ENCODE data around the gene RBMS3.
A peak's percentile ranks its signal among the peaks of the same experiment; 100 is the strongest.

The RBMS3 gene

GRCh38 chr3:29741231-29741630 is 460.4 kb downstream of the RBMS3 start:
- DNase-seq (ENCODE audit: low spot score): no peak

DNA sequence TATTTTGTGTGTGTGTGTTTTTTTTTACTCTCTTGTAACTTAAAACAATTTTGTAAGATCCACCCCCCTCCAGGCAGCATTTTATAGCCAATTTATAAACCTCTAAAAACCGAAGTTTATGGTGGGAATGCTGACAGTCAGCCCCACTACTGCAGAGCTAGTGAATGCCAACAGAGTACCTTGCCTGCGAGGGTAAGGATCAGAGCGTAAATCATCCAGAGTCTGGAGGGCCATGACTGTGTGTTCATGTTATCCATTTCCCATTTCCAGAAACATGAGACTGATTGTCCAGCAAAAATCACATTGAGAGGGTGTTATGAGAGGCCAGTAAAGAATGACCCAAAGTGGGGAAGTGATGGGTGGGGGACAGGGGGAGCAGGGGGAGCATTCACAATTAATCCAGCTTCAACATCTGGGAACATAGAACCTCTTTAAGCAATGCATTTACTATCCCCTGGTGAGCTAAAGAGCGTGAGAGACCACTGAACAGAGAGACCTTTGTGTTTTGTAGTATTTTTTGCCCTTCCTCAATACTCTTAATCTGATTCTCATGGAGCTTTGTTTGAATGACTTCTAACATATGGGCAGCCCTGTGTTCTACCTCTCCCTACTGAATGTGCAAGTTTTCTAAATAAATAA is 464.5 kb downstream of the RBMS3 start:
- no peak for DNase-seq (ENCODE audit: low spot score)

GRCh38 chr3:29746163-29746760 is 465.4 kb downstream of the RBMS3 start:
- DNase-seq (ENCODE audit: low spot score): no peak

DNA sequence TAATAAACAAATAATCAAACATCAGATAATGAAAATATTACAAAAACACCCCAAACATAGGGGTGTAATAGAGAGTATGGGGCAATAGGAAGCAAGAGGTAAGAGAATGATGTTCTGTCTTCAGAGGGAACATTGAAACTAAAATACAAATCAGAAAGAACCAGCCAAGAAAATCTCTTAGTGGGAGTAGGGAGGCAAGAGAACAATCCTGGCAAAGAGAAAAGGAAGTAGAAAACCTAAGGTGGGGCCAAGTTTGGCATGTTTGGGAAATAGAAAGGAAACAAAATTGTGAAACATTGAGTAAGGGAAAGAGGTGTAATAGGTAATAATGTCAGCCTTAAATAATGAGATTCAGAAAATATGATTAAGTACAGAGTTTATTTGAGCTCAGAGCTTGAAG is 467.1 kb downstream of the RBMS3 start:
- DNase-seq (ENCODE audit: low spot score): no peak

DNA sequence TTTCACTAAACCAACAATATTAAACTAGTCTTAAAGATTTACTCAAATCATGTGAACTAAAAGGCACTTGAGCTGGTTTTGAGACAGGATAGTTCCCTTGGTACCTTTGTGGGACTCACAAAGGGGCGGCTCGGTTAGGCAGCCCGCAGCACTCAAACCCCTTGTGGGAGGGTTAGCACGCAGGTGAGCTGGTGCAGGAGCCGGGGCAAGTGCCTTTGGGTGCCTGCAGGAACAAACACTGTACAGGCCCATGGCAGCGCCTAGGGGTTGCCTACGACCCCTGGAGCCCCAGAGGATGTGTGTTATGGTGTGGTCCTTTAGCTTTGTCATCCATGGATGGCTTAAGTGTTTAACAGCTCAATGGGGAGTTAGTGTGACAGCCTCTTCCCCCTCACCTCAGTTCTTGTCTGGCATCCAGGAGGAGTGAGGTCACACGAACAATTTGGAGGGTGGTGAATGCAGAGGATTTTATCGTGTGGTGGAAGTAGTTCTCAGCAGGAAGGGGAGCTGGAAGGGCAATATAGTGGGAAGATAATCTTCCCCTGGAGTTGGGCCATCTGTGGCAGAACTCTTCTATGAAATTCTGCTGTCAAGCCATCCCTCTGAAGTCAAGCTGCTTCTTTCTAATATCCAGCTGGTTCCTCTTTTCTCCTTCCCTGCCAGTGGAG is 470.9 kb downstream of the RBMS3 start:
- DNase-seq (ENCODE audit: low spot score): no peak

- DNase-seq (ENCODE audit: low spot score): no peak
Measured at GRCh38 chr3:29754346-29754745, 473.5 kb downstream of the RBMS3 start.

GRCh38 chr3:29755416-29755815 is 474.5 kb downstream of the RBMS3 start:
- no peak for DNase-seq (ENCODE audit: low spot score)

GRCh38 chr3:29757054-29757777 is 476.3 kb downstream of the RBMS3 start:
- DNase-seq (ENCODE audit: low spot score): no peak

- no peak for DNase-seq (ENCODE audit: low spot score)
Measured at GRCh38 chr3:29758108-29758433, 477.2 kb downstream of the RBMS3 start.

GRCh38 chr3:29758434-29759322 is 477.8 kb downstream of the RBMS3 start:
- peak; percentile 26 for DNase-seq (ENCODE audit: low spot score)

GRCh38 chr3:29759411-29760225 is 478.7 kb downstream of the RBMS3 start:
- peak; percentile 12 for DNase-seq (ENCODE audit: low spot score)

DNA sequence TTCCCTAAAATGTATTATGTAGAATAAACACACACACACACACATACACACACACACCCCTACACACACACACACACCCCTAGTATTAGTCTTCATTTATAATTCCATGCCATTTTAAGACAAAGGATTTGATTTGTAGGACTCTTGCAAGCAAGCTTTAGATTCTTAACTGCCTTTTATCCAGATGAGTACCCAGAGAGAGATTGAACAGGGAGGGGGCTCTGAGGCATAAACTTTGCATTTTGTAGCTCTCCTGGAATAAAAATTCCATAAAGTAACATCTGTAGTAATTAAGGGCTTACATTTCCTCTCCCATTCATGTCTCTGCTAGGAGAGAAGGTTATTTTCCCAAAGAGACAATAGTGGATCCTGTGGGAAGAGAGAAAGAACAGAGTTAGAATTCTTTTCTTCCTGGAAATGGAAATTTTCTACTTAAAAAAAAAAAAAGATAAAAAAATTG is 479.4 kb downstream of the RBMS3 start:
- no peak for DNase-seq (ENCODE audit: low spot score)

DNA sequence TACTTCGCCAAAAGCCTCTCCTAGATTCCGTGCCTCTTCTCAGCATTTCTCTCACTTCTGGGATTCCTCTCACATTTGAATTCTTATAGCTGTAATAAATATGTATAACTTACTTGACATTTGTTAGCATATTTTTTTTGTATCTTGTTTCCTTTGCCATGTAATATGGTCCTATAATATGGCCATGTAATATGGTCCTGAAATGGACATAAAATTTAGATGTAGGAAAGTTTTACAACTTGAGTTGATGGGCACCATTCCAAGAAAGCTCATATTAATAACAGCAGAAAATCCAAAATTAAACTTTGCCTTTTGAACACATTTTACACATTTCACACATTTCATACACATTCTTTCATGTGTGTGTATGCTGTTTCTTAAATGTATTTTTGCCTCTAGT is 480.6 kb downstream of the RBMS3 start:
- no peak for DNase-seq (ENCODE audit: low spot score)

- no peak for DNase-seq (ENCODE audit: low spot score)
Measured at GRCh38 chr3:29763115-29763514, 482.2 kb downstream of the RBMS3 start.

DNA sequence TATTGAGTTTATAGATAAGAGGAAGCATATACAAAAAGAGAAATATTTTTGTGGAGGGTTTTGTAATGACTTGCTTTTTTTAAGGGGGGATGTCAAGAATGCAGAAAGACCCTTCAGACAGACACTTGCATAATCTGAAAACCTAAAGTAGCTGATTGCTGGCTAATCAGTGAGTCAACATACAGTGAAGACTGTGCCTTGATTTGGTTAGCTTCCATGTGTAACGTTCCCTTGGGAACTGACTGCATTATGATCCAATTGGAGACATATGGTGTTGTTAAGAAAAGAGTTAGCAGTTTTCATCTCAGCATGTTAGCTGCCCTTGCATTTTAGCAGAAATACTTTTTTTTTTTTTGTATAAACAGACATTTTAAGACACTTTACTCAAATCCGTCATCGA is 483.2 kb downstream of the RBMS3 start:
- no peak for DNase-seq (ENCODE audit: low spot score)

DNA sequence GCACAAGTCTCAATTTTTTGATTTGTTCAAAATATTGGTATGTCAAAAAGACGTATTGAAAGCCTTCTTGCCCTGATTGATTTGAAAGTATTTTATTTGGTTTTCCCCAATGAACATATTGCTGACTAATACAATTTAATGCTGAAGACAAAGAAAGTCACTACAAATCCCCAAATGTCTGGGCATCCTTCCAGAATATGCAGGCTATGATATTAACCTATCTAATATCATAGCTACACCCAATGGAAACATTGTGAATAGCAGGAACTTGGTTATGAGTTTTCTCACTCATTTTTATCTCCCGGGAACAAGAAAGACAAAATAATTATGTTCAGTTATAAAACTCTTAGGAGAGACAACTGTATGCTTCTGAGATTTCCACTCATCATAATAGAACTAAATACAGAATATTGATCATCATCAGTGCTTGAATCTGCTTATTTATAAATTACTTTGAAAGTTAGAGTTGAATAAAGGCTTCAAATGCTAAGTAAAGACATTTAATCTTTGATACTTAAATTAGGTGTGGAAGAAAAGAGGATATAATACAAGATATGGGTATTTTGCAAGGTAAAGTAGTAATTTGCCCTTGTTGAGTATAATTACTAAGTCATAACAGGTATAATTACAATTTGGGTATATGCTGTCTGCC is 483.9 kb downstream of the RBMS3 start:
- DNase-seq (ENCODE audit: low spot score): peak; percentile 42

GRCh38 chr3:29771602-29772001 is 490.7 kb downstream of the RBMS3 start:
- DNase-seq (ENCODE audit: low spot score): no peak

DNA sequence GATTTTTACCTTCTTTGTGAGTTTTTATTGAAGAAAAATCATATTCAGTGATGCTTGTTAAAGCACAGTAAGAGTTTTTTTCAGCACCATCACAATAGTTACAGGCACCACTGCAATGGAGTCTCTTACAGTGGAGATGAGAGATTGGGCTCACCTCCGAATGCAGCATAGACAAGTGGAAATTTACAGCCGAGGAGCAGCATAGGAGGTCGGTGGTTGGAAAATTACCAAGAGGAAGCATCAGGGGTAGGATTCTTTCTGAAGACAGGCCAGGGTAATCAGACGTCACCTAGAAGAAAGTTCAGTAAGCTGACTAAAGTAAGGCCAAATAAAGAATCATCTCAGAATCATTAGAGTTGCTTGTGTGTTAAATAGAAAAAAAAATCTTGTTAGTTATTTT is 491.6 kb downstream of the RBMS3 start:
- DNase-seq (ENCODE audit: low spot score): no peak

GRCh38 chr3:29773481-29773880 is 492.6 kb downstream of the RBMS3 start:
- no peak for DNase-seq (ENCODE audit: low spot score)

GRCh38 chr3:29775340-29775739 is 494.5 kb downstream of the RBMS3 start:
- DNase-seq (ENCODE audit: low spot score): no peak

GRCh38 chr3:29777869-29778268 is 497.0 kb downstream of the RBMS3 start:
- DNase-seq (ENCODE audit: low spot score): no peak

Data from putamen (tissue), 1 donor.